ENCODE measurements around the gene GABRD. TPM values are rescaled to one million over a fixed set of nuclear protein-coding genes. Genes with fewer than 3 reads are reported as not detected.

GABRD gene
- total RNA-seq, 2 donors from 2014 or later, result not detected

- Histone ChIP-seq H3K4me3 (peak within 1 kb of the TSS in 1 of 2 donors; percentile 16), H3K36me3 (no peaks in the 10 kb centered on the region), H3K4me1 (no peaks in the 10 kb centered on the region), H3K9me3 (no peaks in the 10 kb centered on the region), H3K27ac (no peak within 1 kb of the TSS), H3K27me3 (peaks cover 5 to 6% of the 10 kb centered on the region in 2 donors)
- no peak for TF ChIP-seq CTCF (IDR thresholded peaks at IDR 0.05)
- no peak for DNase-seq (ENCODE audit: low spot score)
Measured at GRCh38 chr1:2003541-2004131, 15.5 kb upstream of the GABRD start, which contains the start of gene CFAP74. CFAP74 (minus strand) TSS chr1:2003786; CDS start chr1:1990956, 12,830 bp downstream.

- TF ChIP-seq CTCF (IDR thresholded peaks at IDR 0.05), result no peak
- H3K27me3 ChIP-seq, result peaks cover 5 to 6% of the 10 kb centered on the region in 2 donors
- no peak for DNase-seq (ENCODE audit: low spot score)
- no peaks in the 10 kb centered on the region for H3K36me3 ChIP-seq
- H3K27ac ChIP-seq, result no peak overlapping the region
- H3K4me3 ChIP-seq, result no peak overlapping the region
- no peaks in the 10 kb centered on the region for H3K9me3 ChIP-seq
- H3K4me1 ChIP-seq, result no peaks in the 10 kb centered on the region
Measured at GRCh38 chr1:2004856-2005255, 14.3 kb upstream of the GABRD start.

GRCh38 chr1:2009101-2010053, 9.8 kb upstream of the GABRD start:
- Histone ChIP-seq H3K36me3 (no peaks in the 10 kb centered on the region), H3K4me3 (no peak overlapping the region), H3K27ac (no peak overlapping the region), H3K27me3 (peaks cover 0 to 4% of the 10 kb centered on the region in 2 donors), H3K9me3 (no peaks in the 10 kb centered on the region), H3K4me1 (no peaks in the 10 kb centered on the region)
- no peak for TF ChIP-seq CTCF (IDR thresholded peaks at IDR 0.05)
- DNase-seq (ENCODE audit: low spot score), result no peak

- Histone ChIP-seq H3K27me3 (peaks cover 0 to 4% of the 10 kb centered on the region in 2 donors), H3K27ac (no peak overlapping the region), H3K9me3 (no peaks in the 10 kb centered on the region), H3K36me3 (no peaks in the 10 kb centered on the region), H3K4me3 (no peak overlapping the region), H3K4me1 (peaks cover 0 to 8% of the 10 kb centered on the region in 2 donors)
- no peak for TF ChIP-seq CTCF (IDR thresholded peaks at IDR 0.05)
- no peak for DNase-seq (ENCODE audit: low spot score)
Measured at GRCh38 chr1:2014181-2014580, 5.0 kb upstream of the GABRD start.

- H3K9me3 ChIP-seq, result no peaks in the 10 kb centered on the region
- no peak for DNase-seq (ENCODE audit: low spot score)
- no peak overlapping the region for H3K27ac ChIP-seq
- no peaks in the 10 kb centered on the region for H3K36me3 ChIP-seq
- peaks cover 3 to 10% of the 10 kb centered on the region in 2 donors for H3K27me3 ChIP-seq
- H3K4me1 ChIP-seq, result peaks cover 0 to 15% of the 10 kb centered on the region in 2 donors
- H3K4me3 ChIP-seq, result no peak overlapping the region
- no peak for TF ChIP-seq CTCF (IDR thresholded peaks at IDR 0.05)
Measured at GRCh38 chr1:2014741-2015735, 4.1 kb upstream of the GABRD start.
